ENCODE measurements around the gene RPS21. TPM values are rescaled to one million over a fixed set of nuclear protein-coding genes. Genes with fewer than 3 reads are reported as not detected.

Gene RPS21
- total and polyA plus RNA-seq, 9 of the 15 experiments (the other 6 are each of a cell fraction or from before 2014, with no cell fraction given) = 1,380 to 5,647 (median 3,091) TPM

- no peak for TF ChIP-seq ZFPM2 (CRISPR knock-in tag; IDR thresholded peaks at IDR 0.05)
- TF ChIP-seq HBP1 (CRISPR knock-in tag; IDR thresholded peaks at IDR 0.05) = peak; percentile 91
- TF ChIP-seq FOSL1 (tag; conservative IDR thresholded peaks at IDR 0.05) = peak; percentile 35; the same call in 1 of the 2 replicates
- no peak for TF ChIP-seq SMARCE1 (IDR thresholded peaks at IDR 0.05)
- TF ChIP-seq ARHGAP35 (IDR thresholded peaks at IDR 0.05; ENCODE audit: partially characterized antibody) = peak; percentile 69
- peak; percentile 3; the same call in 1 of the 2 replicates for TF ChIP-seq POLR2A (conservative IDR thresholded peaks at IDR 0.05)
- 0 out of 2 replicates have a peak, but pooled peaks have one; percentile 28 for TF ChIP-seq PRMT5 (CRISPR knock-in tag; IDR thresholded peaks at IDR 0.05)
- TF ChIP-seq GTF2E2 (tag; IDR thresholded peaks at IDR 0.05) = peak; percentile 59
- TF ChIP-seq PCBP1 (IDR thresholded peaks at IDR 0.05; ENCODE audit: low read depth, low read length, poor library complexity, severe bottlenecking) = peak; percentile 5
- no peak for TF ChIP-seq SNIP1 (IDR thresholded peaks at IDR 0.05; ENCODE audit: low read depth)
- TF ChIP-seq ZNF561 (CRISPR knock-in tag; conservative IDR thresholded peaks at IDR 0.05) = 0 out of 2 replicates have a peak, but pooled peaks have one; percentile 23
- TF ChIP-seq ZNF785 (CRISPR knock-in tag; IDR thresholded peaks at IDR 0.05) = no peak
- peak; percentile 91 for TF ChIP-seq HDGF (IDR thresholded peaks at IDR 0.05)
- TF ChIP-seq MEIS2 (IDR thresholded peaks at IDR 0.05; ENCODE audit: partially characterized antibody) = no peak
These were observed 463 bp downstream of the RPS21 start (continued) for GRCh38 chr20:62387219-62387913.
